ENCODE data around the gene RUFY4. TPM values are rescaled to one million over a fixed set of nuclear protein-coding genes. Genes with fewer than 3 reads are reported as not detected.

RUFY4 gene
- total RNA-seq, 1 donor from 2014 or later = not detected

DNA sequence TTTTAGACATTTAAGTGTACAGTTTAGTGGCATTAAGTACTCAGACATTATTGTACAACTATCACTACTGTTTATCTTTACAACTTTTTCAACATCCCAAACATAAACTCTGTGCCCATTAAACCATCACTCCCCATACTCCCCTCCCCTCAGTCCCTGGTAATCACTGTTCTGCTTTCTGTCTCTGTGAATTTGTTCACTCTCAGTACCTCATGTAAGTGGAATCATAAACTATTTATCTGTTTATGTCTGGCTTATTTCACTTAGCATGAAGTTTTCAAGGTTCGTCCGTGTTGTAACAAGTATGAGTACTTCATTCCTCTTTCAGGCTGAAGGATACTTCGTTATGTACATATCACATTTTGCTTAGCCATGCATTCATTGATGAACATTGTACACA is 9.8 kb upstream of the RUFY4 start:
- no peaks in the 10 kb centered on the region for H3K36me3 Mint-ChIP-seq (ENCODE audit: low read depth, unreplicated experiment)
- no peak overlapping the region for H3K4me3 Mint-ChIP-seq (ENCODE audit: unreplicated experiment)
- Histone ChIP-seq H3K36me3 (ENCODE audit: insufficient read depth, low read length) (no peaks in the 10 kb centered on the region), H3K27me3 (ENCODE audit: insufficient read depth, low read length) (peaks cover 39% of the 10 kb centered on the region), H3K79me2 (ENCODE audit: insufficient read depth, low read length) (no peaks in the 10 kb centered on the region), H3K4me1 (ENCODE audit: insufficient read depth, low read length) (no peaks in the 10 kb centered on the region), H3K9ac (ENCODE audit: low read length) (no peak overlapping the region), H3K27ac (ENCODE audit: low read depth, low read length) (no peak overlapping the region), H4K20me1 (ENCODE audit: insufficient read depth, low read length) (no peaks in the 10 kb centered on the region), H3K4me2 (ENCODE audit: low read length) (no peak overlapping the region), H3K9me3 (ENCODE audit: insufficient read depth, low read depth, low read length) (no peaks in the 10 kb centered on the region), H2AFZ (ENCODE audit: low read depth, low read length) (no peak overlapping the region), H3K4me3 (ENCODE audit: insufficient read depth, low read depth, low read length) (no peak overlapping the region)
- DNase-seq (ENCODE audit: low read depth) (no peak), FAIRE-seq (no peak)
- no peaks in the 10 kb centered on the region for H3K9me3 Mint-ChIP-seq (ENCODE audit: unreplicated experiment)
- H3K27ac Mint-ChIP-seq (ENCODE audit: unreplicated experiment) = no peak overlapping the region
- no peak for TF ChIP-seq EZH2 (IDR thresholded peaks at IDR 0.05; ENCODE audit: insufficient read depth, low read length)
- TF ChIP-seq, protein P1, sequence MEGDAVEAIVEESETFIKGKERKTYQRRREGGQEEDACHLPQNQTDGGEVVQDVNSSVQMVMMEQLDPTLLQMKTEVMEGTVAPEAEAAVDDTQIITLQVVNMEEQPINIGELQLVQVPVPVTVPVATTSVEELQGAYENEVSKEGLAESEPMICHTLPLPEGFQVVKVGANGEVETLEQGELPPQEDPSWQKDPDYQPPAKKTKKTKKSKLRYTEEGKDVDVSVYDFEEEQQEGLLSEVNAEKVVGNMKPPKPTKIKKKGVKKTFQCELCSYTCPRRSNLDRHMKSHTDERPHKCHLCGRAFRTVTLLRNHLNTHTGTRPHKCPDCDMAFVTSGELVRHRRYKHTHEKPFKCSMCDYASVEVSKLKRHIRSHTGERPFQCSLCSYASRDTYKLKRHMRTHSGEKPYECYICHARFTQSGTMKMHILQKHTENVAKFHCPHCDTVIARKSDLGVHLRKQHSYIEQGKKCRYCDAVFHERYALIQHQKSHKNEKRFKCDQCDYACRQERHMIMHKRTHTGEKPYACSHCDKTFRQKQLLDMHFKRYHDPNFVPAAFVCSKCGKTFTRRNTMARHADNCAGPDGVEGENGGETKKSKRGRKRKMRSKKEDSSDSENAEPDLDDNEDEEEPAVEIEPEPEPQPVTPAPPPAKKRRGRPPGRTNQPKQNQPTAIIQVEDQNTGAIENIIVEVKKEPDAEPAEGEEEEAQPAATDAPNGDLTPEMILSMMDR (IDR thresholded peaks at IDR 0.05; ENCODE audit: insufficient read depth, low read depth, low read length) = no peak
- H3K4me1 Mint-ChIP-seq (ENCODE audit: low read depth, unreplicated experiment) = no peaks in the 10 kb centered on the region
- peaks cover 50% of the 10 kb centered on the region for H3K27me3 Mint-ChIP-seq (ENCODE audit: low read depth, unreplicated experiment)

DNA sequence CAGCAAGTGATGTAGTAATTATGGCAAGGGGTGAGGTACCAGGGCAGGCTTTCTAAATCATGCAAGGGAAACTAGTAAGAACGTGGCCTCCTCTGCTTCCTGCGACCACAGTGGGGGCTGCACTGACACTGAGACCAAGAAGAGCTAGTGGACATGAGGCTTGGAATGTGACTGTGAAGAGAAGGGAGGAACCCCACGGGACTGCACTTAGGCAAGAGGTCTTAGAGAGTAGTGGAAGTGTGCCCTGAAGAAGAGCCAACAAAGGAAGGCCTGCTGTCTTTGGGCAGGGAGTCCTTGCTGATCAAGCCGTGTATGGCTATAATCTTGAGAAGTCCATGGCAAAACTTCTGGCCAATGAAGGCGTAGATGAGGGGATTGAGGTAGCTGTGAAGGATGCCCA is 8.9 kb upstream of the RUFY4 start:
- H3K27ac ChIP-seq (ENCODE audit: low read depth, low read length) = no peak overlapping the region
- H3K79me2 ChIP-seq (ENCODE audit: insufficient read depth, low read length) = no peaks in the 10 kb centered on the region
- peaks cover 51% of the 10 kb centered on the region for H3K27me3 Mint-ChIP-seq (ENCODE audit: low read depth, unreplicated experiment)
- H3K36me3 Mint-ChIP-seq (ENCODE audit: low read depth, unreplicated experiment) = no peaks in the 10 kb centered on the region
- H3K4me3 Mint-ChIP-seq (ENCODE audit: unreplicated experiment) = no peak overlapping the region
- H3K27me3 ChIP-seq (ENCODE audit: insufficient read depth, low read length) = peaks cover 39% of the 10 kb centered on the region
- no peak overlapping the region for H3K9ac ChIP-seq (ENCODE audit: low read length)
- H3K9me3 Mint-ChIP-seq (ENCODE audit: unreplicated experiment) = no peaks in the 10 kb centered on the region
- no peaks in the 10 kb centered on the region for H3K9me3 ChIP-seq (ENCODE audit: insufficient read depth, low read depth, low read length)
- H3K4me1 ChIP-seq (ENCODE audit: insufficient read depth, low read length) = no peaks in the 10 kb centered on the region
- FAIRE-seq = no peak
- DNase-seq (ENCODE audit: low read depth) = no peak
- no peak overlapping the region for H3K4me2 ChIP-seq (ENCODE audit: low read length)
- H2AFZ ChIP-seq (ENCODE audit: low read depth, low read length) = no peak overlapping the region
- H3K4me1 Mint-ChIP-seq (ENCODE audit: low read depth, unreplicated experiment) = no peaks in the 10 kb centered on the region
- H3K4me3 ChIP-seq (ENCODE audit: insufficient read depth, low read depth, low read length) = no peak overlapping the region
- no peak overlapping the region for H3K27ac Mint-ChIP-seq (ENCODE audit: unreplicated experiment)
- TF ChIP-seq, protein P1 (IDR thresholded peaks at IDR 0.05; ENCODE audit: insufficient read depth, low read depth, low read length) = no peak
- no peak for TF ChIP-seq EZH2 (IDR thresholded peaks at IDR 0.05; ENCODE audit: insufficient read depth, low read length)
- no peaks in the 10 kb centered on the region for H4K20me1 ChIP-seq (ENCODE audit: insufficient read depth, low read length)
- no peaks in the 10 kb centered on the region for H3K36me3 ChIP-seq (ENCODE audit: insufficient read depth, low read length)

DNA sequence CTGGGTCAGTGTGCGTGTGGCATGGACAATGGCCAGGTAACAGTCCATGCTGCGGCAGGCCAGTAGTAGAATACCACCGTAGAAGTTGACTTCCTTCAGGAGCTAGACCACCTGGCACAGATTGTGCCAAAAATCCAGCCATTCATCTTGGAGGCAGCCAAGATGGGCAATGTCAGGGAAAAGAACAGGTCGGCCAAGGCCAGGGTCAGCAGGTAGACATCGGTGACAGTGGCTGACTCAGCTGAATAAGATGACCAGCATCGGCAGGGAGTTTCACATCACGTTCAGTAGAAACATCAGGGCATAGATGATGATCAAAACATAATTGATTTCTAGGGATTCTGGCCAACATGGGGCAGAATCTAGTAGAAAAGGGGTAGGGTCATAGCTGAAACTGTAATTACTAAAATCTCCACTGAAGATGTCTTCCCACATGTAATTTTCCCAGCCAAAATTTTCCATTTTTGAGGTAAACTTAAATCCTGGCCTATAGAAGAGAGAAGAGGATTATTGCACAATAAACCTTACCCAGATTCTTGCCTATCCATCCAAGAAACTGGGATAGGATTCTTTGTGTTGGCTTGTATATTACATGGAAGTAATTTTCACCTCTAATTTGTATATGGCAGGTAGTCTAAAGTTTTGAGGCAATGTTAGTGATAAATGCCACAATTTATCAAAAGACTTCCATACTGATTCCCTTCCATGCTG is 7.9 kb upstream of the RUFY4 start:
- Histone ChIP-seq H3K36me3 (ENCODE audit: insufficient read depth, low read length) (no peaks in the 10 kb centered on the region), H3K79me2 (ENCODE audit: insufficient read depth, low read length) (no peaks in the 10 kb centered on the region), H3K4me3 (ENCODE audit: insufficient read depth, low read depth, low read length) (no peak overlapping the region), H2AFZ (ENCODE audit: low read depth, low read length) (no peak overlapping the region), H3K27me3 (ENCODE audit: insufficient read depth, low read length) (peaks cover 35% of the 10 kb centered on the region), H3K9ac (ENCODE audit: low read length) (no peak overlapping the region), H3K4me1 (ENCODE audit: insufficient read depth, low read length) (no peaks in the 10 kb centered on the region), H3K4me2 (ENCODE audit: low read length) (no peak overlapping the region), H3K27ac (ENCODE audit: low read depth, low read length) (no peak overlapping the region), H3K9me3 (ENCODE audit: insufficient read depth, low read depth, low read length) (no peaks in the 10 kb centered on the region), H4K20me1 (ENCODE audit: insufficient read depth, low read length) (no peaks in the 10 kb centered on the region)
- TF ChIP-seq, protein P1 (IDR thresholded peaks at IDR 0.05; ENCODE audit: insufficient read depth, low read depth, low read length) = no peak
- TF ChIP-seq EZH2 (IDR thresholded peaks at IDR 0.05; ENCODE audit: insufficient read depth, low read length) = no peak
- Mint-ChIP-seq H3K27ac (ENCODE audit: unreplicated experiment) (no peak overlapping the region), H3K9me3 (ENCODE audit: unreplicated experiment) (no peaks in the 10 kb centered on the region), H3K4me3 (ENCODE audit: unreplicated experiment) (no peak overlapping the region), H3K4me1 (ENCODE audit: low read depth, unreplicated experiment) (no peaks in the 10 kb centered on the region), H3K36me3 (ENCODE audit: low read depth, unreplicated experiment) (no peaks in the 10 kb centered on the region), H3K27me3 (ENCODE audit: low read depth, unreplicated experiment) (peaks cover 56% of the 10 kb centered on the region)
- DNase-seq (ENCODE audit: low read depth) = no peak
- no peak for FAIRE-seq

All from astrocyte (in vitro differentiated cells and primary cell).